H9 (cell line): ENCODE results near the gene VPS54. TPM values are rescaled to one million over a fixed set of nuclear protein-coding genes. Genes with fewer than 3 reads are reported as not detected.
A peak's percentile ranks its signal among the peaks of the same experiment; 100 is the strongest.

Source experiments
- DNase-seq: peaks from one replicate; pipeline ENCODE4 v3.0.0-alpha.2; 2017
- H2AFZ ChIP-seq: one replicate; pipeline ENCODE4 v1.6.1; 2013; ENCODE audit warnings: mild to moderate bottlenecking, low read length, control low read depth, moderate library complexity
- H2AK5ac ChIP-seq: 2 replicates; pipeline ENCODE4 v1.6.1; 2013; ENCODE audit warnings: low read length, control low read depth, mixed read lengths; ENCODE audit not compliant: insufficient read length
- H2BK120ac ChIP-seq: one replicate; pipeline ENCODE4 v1.6.1; 2013; ENCODE audit warnings: low read depth, mild to moderate bottlenecking, low read length, control low read depth, inconsistent platforms; ENCODE audit not compliant: poor library complexity, severe bottlenecking
- H2BK12ac ChIP-seq: 2 replicates; pipeline ENCODE4 v1.6.1; 2013; ENCODE audit warnings: low read length, control low read depth, mixed read lengths, low read depth; ENCODE audit not compliant: insufficient read length
- H2BK15ac ChIP-seq: 2 replicates; pipeline ENCODE4 v1.6.1; 2013; ENCODE audit warnings: low read depth, low read length, control low read depth
- H2BK20ac ChIP-seq: one replicate; pipeline ENCODE4 v1.6.1; 2013; ENCODE audit warnings: low read depth, mild to moderate bottlenecking, low read length, control low read depth, inconsistent platforms; ENCODE audit not compliant: poor library complexity, severe bottlenecking
- H2BK5ac ChIP-seq: 2 replicates; pipeline ENCODE4 v1.6.1; 2013; ENCODE audit warnings: low read length, control low read depth, mixed read lengths; ENCODE audit not compliant: insufficient read length
- H3K14ac ChIP-seq: 2 replicates; pipeline ENCODE4 v1.6.1; 2013; ENCODE audit warnings: low read length, control low read depth; ENCODE audit not compliant: insufficient read depth
- H3K18ac ChIP-seq: 2 replicates; pipeline ENCODE4 v1.6.1; 2013; ENCODE audit warnings: low read depth, mild to moderate bottlenecking, mixed read lengths, low read length, control low read depth; ENCODE audit not compliant: insufficient read length
- H3K23ac ChIP-seq: 2 replicates; pipeline ENCODE4 v1.6.1; 2013; ENCODE audit warnings: low read length, control low read depth, mixed read lengths, low read depth; ENCODE audit not compliant: insufficient read length
- H3K23me2 ChIP-seq: 2 replicates; pipeline ENCODE4 v1.6.1; 2013; ENCODE audit warnings: low read depth, mild to moderate bottlenecking, mixed read lengths, low read length, control low read depth; ENCODE audit not compliant: insufficient read length, poor library complexity, severe bottlenecking
- H3K27ac ChIP-seq: 2 replicates; pipeline ENCODE4 v1.5.1; 2013; ENCODE audit warnings: low read length, control low read depth, mixed read lengths, low read depth; ENCODE audit not compliant: insufficient read length
- H3K27me3 ChIP-seq: 2 replicates; pipeline ENCODE4 v1.6.1; 2013; ENCODE audit warnings: low read length, control low read depth, inconsistent platforms; ENCODE audit not compliant: insufficient read depth
- H3K4ac ChIP-seq: 2 replicates; pipeline ENCODE4 v1.6.1; 2013; ENCODE audit warnings: low read depth, mild to moderate bottlenecking, control low read depth, inconsistent platforms, low read length, moderate library complexity
- H3K4me1 ChIP-seq: 2 replicates; pipeline ENCODE4 v1.6.1; 2013; ENCODE audit warnings: low read length, control low read depth, inconsistent platforms; ENCODE audit not compliant: insufficient read depth
- H3K4me2 ChIP-seq: 2 replicates; pipeline ENCODE4 v1.6.1; 2013; ENCODE audit warnings: low read length, control low read depth, mixed read lengths; ENCODE audit not compliant: insufficient read length, insufficient read depth
- H3K56ac ChIP-seq: 2 replicates; pipeline ENCODE4 v1.6.1; 2013; ENCODE audit warnings: low read depth, mild to moderate bottlenecking, mixed read lengths, low read length, control low read depth; ENCODE audit not compliant: insufficient read length
- H3K79me1 ChIP-seq: 2 replicates; pipeline ENCODE4 v1.6.1; 2013; ENCODE audit warnings: low read depth, mild to moderate bottlenecking, moderate library complexity, low read length, control low read depth, inconsistent platforms; ENCODE audit not compliant: insufficient read depth, poor library complexity, severe bottlenecking
- H3K79me2 ChIP-seq: 2 replicates; pipeline ENCODE4 v1.6.1; 2013; ENCODE audit warnings: low read length, control low read depth, inconsistent platforms; ENCODE audit not compliant: insufficient read depth
- H3K9ac ChIP-seq: 2 replicates; pipeline ENCODE4 v1.6.1; 2013; ENCODE audit warnings: low read length, control low read depth, mixed read lengths; ENCODE audit not compliant: insufficient read length; ENCODE audit errors: extremely low read depth
- H3K9me3 ChIP-seq: one replicate; pipeline ENCODE4 v1.6.1; 2013; ENCODE audit warnings: low read depth, low read length, inconsistent platforms; ENCODE audit not compliant: control insufficient read depth
- H3T11ph ChIP-seq: one replicate; pipeline ENCODE4 v1.6.1; 2013; ENCODE audit warnings: mild to moderate bottlenecking, low read length, control low read depth, inconsistent platforms
- H4K20me1 ChIP-seq: one replicate; pipeline ENCODE4 v1.6.1; 2013; ENCODE audit not compliant: control insufficient read depth, insufficient read length, insufficient read depth
- H4K5ac ChIP-seq: 2 replicates; pipeline ENCODE4 v1.6.1; 2013; ENCODE audit warnings: low read depth, mild to moderate bottlenecking, mixed read lengths, low read length, control low read depth; ENCODE audit not compliant: insufficient read length
- H4K8ac ChIP-seq: replicated peaks from 2 replicates; pipeline ENCODE4 v1.6.1; 2013; ENCODE audit warnings: low read length, control low read depth, mixed read lengths, low read depth; ENCODE audit not compliant: insufficient read length
- H4K91ac ChIP-seq: 2 replicates; pipeline ENCODE4 v1.6.1; 2013; ENCODE audit warnings: low read depth, mild to moderate bottlenecking, moderate library complexity, mixed read lengths, low read length, control low read depth; ENCODE audit not compliant: insufficient read length
- H3K27ac Mint-ChIP-seq, 3 experiments: 2 replicates in 2 of 3; 3 replicates in 1 of 3; pipeline ENCODE4 v1.8.0; 2020 to 2021; ENCODE audit warnings: mixed read lengths in 3 of 3, mild to moderate bottlenecking in 1 of 3, moderate library complexity in 1 of 3
- H3K27me3 Mint-ChIP-seq: 2 replicates; pipeline ENCODE4 v1.8.0; 2021; ENCODE audit warnings: low read depth, mild to moderate bottlenecking, moderate library complexity, mixed read lengths
- H3K36me3 Mint-ChIP-seq, 3 experiments: 2 replicates in 2 of 3; 3 replicates in 1 of 3; pipeline ENCODE4 v1.8.0; 2020 to 2021; ENCODE audit warnings: low read depth in 3 of 3, mixed read lengths in 3 of 3; ENCODE audit not compliant: insufficient read depth in 1 of 3
- H3K4me1 Mint-ChIP-seq, 2 experiments: 2 replicates each; pipeline ENCODE4 v1.8.0; 2020; ENCODE audit warnings: mixed read lengths in 2 of 2
- H3K4me3 Mint-ChIP-seq, 2 experiments: 2 replicates in 1 of 2; 3 replicates in 1 of 2; pipeline ENCODE4 v1.8.0; 2020 to 2021; ENCODE audit warnings: mild to moderate bottlenecking in 2 of 2, mixed read lengths in 2 of 2, moderate library complexity in 1 of 2
- H3K9me3 Mint-ChIP-seq, 2 experiments: 2 replicates in 1 of 2; 3 replicates in 1 of 2; pipeline ENCODE4 v1.8.0; 2020; ENCODE audit warnings: mild to moderate bottlenecking in 2 of 2, mixed read lengths in 2 of 2, moderate library complexity in 1 of 2
- WGBS: extraction: QIAGEN DNeasy Blood & Tissue Kit; methylation state at CpG from one replicate; pipeline ENCODE4 v1.1.7; 2013; ENCODE audit warnings: missing lambda C conversion rate, low lambda C conversion rate, mixed read lengths; ENCODE audit not compliant: insufficient read length; ENCODE audit errors: extremely low coverage; 5-methylcytosine and 5-hydroxymethylcytosine counted together
- total RNA-seq: library from RNA; stranded (reverse); gene quantifications from 2 replicates; pipeline ENCODE4 v1.2.1, GENCODE V29; 2021
- TF ChIP-seq, protein P1 (sequence below): fragments of 200-600 bp; sonication (generic); conservative IDR thresholded peaks from 3 replicates; pipeline ENCODE4 v1.8.0; 2021; ENCODE audit warnings: antibody characterized with exemption, mild to moderate bottlenecking

The VPS54 gene
- total RNA-seq, 1 experiment from 2014 or later: 13.4 TPM

GRCh38 chr2:64052463-64053241, 33.4 kb upstream of the VPS54 start:
- Histone ChIP-seq H4K20me1 (no peaks in the 10 kb centered on the region), H2BK12ac (no peak overlapping the region), H3K56ac (no peak overlapping the region), H3K79me2 (no peaks in the 10 kb centered on the region), H4K8ac (no peak overlapping the region), H2AK5ac (no peak overlapping the region), H3K18ac (no peak overlapping the region), H2BK20ac (no peak overlapping the region), H3K4me1 (no peaks in the 10 kb centered on the region; the same call in 1 of the 2 replicates), H3K4me2 (no peak overlapping the region), H4K5ac (no peak overlapping the region), H3K27ac (no peak overlapping the region), H3K23ac (no peak overlapping the region), H2BK15ac (no peak overlapping the region), H3K27me3 (no peaks in the 10 kb centered on the region), H3K79me1 (no peaks in the 10 kb centered on the region), H2AFZ (no peak overlapping the region), H3K14ac (no peak overlapping the region), H3K23me2 (no peaks in the 10 kb centered on the region), H3T11ph (no peak overlapping the region), H4K91ac (no peak overlapping the region), H3K4ac (no peak overlapping the region), H3K9me3 (no peaks in the 10 kb centered on the region), H2BK5ac (no peak overlapping the region), H2BK120ac (no peak overlapping the region), H3K9ac (no peak overlapping the region)
- TF ChIP-seq, protein P1, sequence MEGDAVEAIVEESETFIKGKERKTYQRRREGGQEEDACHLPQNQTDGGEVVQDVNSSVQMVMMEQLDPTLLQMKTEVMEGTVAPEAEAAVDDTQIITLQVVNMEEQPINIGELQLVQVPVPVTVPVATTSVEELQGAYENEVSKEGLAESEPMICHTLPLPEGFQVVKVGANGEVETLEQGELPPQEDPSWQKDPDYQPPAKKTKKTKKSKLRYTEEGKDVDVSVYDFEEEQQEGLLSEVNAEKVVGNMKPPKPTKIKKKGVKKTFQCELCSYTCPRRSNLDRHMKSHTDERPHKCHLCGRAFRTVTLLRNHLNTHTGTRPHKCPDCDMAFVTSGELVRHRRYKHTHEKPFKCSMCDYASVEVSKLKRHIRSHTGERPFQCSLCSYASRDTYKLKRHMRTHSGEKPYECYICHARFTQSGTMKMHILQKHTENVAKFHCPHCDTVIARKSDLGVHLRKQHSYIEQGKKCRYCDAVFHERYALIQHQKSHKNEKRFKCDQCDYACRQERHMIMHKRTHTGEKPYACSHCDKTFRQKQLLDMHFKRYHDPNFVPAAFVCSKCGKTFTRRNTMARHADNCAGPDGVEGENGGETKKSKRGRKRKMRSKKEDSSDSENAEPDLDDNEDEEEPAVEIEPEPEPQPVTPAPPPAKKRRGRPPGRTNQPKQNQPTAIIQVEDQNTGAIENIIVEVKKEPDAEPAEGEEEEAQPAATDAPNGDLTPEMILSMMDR: no peak
- DNase-seq: no peak
- Mint-ChIP-seq H3K4me3 (no peak overlapping the region), H3K4me1 (peaks cover 32 to 34% of the 10 kb centered on the region in 2 experiments), H3K36me3 (no peaks in the 10 kb centered on the region; a peak in 1 of 7 replicates), H3K9me3 (no peaks in the 10 kb centered on the region), H3K27me3 (no peaks in the 10 kb centered on the region), H3K27ac (peak overlapping the region in 1 of 3 experiments; percentile 64; a peak in 1 of 7 replicates)
- WGBS: no CpG with 5 or more reads among the region's 3 CpGs
